K562 (cell line): ENCODE results near the gene AIFM3. TPM values are rescaled to one million over a fixed set of nuclear protein-coding genes. Genes with fewer than 3 reads are reported as not detected.

Experiments
- ARID1B ChIP-seq: fragments of 450-650 bp; IDR thresholded peaks from 2 replicates; pipeline ENCODE4 v1.6.1; 2016; ENCODE audit warnings: antibody characterized with exemption, mild to moderate bottlenecking, inconsistent platforms
- CC2D1A ChIP-seq: fragments of 450-650 bp; IDR thresholded peaks from 2 replicates; pipeline ENCODE4 v1.6.1; 2017; ENCODE audit warnings: mild to moderate bottlenecking
- ID3 ChIP-seq, 2 experiments: fragments of 250-450 bp in 1 of 2; fragments of 450-650 bp in 1 of 2; sonication (Bioruptor Pico) in 1 of 2; IDR thresholded peaks; 2 replicates each; pipeline versions ENCODE4 v1.6.1 to v1.8.0; 2016 to 2021; ENCODE audit warnings: mild to moderate bottlenecking in 2 of 2, moderate library complexity in 2 of 2, missing compliant biosample characterization in 1 of 2, missing genetic modification characterization in 1 of 2
- LARP7 ChIP-seq: fragments of 450-650 bp; IDR thresholded peaks from 2 replicates; pipeline ENCODE4 v1.6.1; 2016
- REST ChIP-seq, 2 experiments: fragments of 450-650 bp; formaldehyde crosslinking in 1 of 2; IDR thresholded peaks; 2 replicates each; pipeline versions ENCODE4 v1.4.0 to v1.6.1; 2014 to 2020; ENCODE audit warnings: mild to moderate bottlenecking in 2 of 2, borderline replicate concordance in 1 of 2, low read depth in 1 of 2
- ZC3H4 ChIP-seq: sonication (generic); formaldehyde crosslinking; IDR thresholded peaks from 2 replicates; pipeline ENCODE4 v1.9.0; 2021; ENCODE audit warnings: missing genetic modification reagents, borderline replicate concordance
- polyA plus RNA-seq, 8 experiments: library from polyadenylated mRNA; depleted of rRNA in 4 of 8; stranded (reverse) in 5 of 8; unstranded in 3 of 8; fragments of >200 nt; fragmentation: Nextera tagmentation in 2 of 8; fragmentation: Illumina TruSeq in 1 of 8; extraction: Ambion mirVana in 2 of 8; extraction: Trizol in 1 of 8; gene quantifications; 2 replicates each; pipeline versions ENCODE4 v1.2.1 to v1.2.3, GENCODE V29; 2011 to 2014; ENCODE audit warnings: inconsistent platforms in 1 of 8, missing spikeins in 1 of 8
- total RNA-seq, 7 experiments: library from RNA; depleted of rRNA in 6 of 7; stranded (reverse); fragments of >200 nt in 6 of 7; fragmentation: Illumina TruSeq in 2 of 7; extraction: Trizol in 2 of 7; gene quantifications; 2 replicates each; pipeline versions ENCODE4 v1.2.1 to v1.2.3, GENCODE V29; 2011 to 2021; ENCODE audit warnings: low replicate concordance in 1 of 7
- TF ChIP-seq, protein P1 (sequence below): fragments of 200-600 bp; sonication (generic); IDR thresholded peaks from one replicate; pipeline ENCODE4 v1.6.1; 2012; ENCODE audit warnings: mild to moderate bottlenecking, low read depth, low read length, inconsistent platforms

AIFM3 gene
- total and polyA plus RNA-seq, 9 of the 15 experiments (the other 6 are each of a cell fraction or from before 2014, with no cell fraction given) = 0.03 to 0.20 (median 0.07) TPM; not detected in 1

DNA sequence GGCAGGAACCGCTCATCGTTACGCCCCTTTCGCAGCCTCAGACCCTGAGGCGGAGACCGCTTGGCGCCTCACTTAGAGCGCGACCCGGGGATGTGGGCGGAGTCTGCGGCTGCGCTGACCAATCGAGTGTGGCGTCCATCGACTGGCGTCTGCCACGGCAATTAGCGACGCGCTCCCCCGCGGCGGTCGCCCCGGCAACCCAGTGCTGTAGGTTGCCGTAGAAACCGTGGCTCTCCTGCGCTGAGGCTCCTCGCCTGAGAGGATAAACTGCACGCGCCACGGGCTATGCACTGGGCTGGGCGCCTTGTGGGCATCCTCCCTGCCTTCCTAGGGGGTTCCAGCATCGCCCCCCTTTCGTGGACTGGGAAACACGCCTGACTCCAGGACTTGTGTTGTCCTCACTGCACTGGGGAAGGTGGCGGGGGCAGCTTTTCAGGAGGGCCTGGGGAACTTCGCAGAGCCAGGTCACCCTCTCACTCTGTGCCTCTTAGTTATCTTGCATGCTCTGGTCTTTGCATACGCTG lies 47.2 kb downstream of the AIFM3 start (continued):
- TF ChIP-seq REST (IDR thresholded peaks at IDR 0.05; ENCODE audit: borderline replicate concordance) (no peak), REST (CRISPR knock-in tag; IDR thresholded peaks at IDR 0.05; ENCODE audit: low read depth) (peak; percentile 89), ID3 (CRISPR knock-in tag; IDR thresholded peaks at IDR 0.05) (no peak), ID3 (tag; IDR thresholded peaks at IDR 0.05) (peak; percentile 95; the same call in 1 of the 2 replicates), ZC3H4 (no peak), CC2D1A (no peak), LARP7 (no peak), ARID1B (no peak)
- TF ChIP-seq, protein P1, sequence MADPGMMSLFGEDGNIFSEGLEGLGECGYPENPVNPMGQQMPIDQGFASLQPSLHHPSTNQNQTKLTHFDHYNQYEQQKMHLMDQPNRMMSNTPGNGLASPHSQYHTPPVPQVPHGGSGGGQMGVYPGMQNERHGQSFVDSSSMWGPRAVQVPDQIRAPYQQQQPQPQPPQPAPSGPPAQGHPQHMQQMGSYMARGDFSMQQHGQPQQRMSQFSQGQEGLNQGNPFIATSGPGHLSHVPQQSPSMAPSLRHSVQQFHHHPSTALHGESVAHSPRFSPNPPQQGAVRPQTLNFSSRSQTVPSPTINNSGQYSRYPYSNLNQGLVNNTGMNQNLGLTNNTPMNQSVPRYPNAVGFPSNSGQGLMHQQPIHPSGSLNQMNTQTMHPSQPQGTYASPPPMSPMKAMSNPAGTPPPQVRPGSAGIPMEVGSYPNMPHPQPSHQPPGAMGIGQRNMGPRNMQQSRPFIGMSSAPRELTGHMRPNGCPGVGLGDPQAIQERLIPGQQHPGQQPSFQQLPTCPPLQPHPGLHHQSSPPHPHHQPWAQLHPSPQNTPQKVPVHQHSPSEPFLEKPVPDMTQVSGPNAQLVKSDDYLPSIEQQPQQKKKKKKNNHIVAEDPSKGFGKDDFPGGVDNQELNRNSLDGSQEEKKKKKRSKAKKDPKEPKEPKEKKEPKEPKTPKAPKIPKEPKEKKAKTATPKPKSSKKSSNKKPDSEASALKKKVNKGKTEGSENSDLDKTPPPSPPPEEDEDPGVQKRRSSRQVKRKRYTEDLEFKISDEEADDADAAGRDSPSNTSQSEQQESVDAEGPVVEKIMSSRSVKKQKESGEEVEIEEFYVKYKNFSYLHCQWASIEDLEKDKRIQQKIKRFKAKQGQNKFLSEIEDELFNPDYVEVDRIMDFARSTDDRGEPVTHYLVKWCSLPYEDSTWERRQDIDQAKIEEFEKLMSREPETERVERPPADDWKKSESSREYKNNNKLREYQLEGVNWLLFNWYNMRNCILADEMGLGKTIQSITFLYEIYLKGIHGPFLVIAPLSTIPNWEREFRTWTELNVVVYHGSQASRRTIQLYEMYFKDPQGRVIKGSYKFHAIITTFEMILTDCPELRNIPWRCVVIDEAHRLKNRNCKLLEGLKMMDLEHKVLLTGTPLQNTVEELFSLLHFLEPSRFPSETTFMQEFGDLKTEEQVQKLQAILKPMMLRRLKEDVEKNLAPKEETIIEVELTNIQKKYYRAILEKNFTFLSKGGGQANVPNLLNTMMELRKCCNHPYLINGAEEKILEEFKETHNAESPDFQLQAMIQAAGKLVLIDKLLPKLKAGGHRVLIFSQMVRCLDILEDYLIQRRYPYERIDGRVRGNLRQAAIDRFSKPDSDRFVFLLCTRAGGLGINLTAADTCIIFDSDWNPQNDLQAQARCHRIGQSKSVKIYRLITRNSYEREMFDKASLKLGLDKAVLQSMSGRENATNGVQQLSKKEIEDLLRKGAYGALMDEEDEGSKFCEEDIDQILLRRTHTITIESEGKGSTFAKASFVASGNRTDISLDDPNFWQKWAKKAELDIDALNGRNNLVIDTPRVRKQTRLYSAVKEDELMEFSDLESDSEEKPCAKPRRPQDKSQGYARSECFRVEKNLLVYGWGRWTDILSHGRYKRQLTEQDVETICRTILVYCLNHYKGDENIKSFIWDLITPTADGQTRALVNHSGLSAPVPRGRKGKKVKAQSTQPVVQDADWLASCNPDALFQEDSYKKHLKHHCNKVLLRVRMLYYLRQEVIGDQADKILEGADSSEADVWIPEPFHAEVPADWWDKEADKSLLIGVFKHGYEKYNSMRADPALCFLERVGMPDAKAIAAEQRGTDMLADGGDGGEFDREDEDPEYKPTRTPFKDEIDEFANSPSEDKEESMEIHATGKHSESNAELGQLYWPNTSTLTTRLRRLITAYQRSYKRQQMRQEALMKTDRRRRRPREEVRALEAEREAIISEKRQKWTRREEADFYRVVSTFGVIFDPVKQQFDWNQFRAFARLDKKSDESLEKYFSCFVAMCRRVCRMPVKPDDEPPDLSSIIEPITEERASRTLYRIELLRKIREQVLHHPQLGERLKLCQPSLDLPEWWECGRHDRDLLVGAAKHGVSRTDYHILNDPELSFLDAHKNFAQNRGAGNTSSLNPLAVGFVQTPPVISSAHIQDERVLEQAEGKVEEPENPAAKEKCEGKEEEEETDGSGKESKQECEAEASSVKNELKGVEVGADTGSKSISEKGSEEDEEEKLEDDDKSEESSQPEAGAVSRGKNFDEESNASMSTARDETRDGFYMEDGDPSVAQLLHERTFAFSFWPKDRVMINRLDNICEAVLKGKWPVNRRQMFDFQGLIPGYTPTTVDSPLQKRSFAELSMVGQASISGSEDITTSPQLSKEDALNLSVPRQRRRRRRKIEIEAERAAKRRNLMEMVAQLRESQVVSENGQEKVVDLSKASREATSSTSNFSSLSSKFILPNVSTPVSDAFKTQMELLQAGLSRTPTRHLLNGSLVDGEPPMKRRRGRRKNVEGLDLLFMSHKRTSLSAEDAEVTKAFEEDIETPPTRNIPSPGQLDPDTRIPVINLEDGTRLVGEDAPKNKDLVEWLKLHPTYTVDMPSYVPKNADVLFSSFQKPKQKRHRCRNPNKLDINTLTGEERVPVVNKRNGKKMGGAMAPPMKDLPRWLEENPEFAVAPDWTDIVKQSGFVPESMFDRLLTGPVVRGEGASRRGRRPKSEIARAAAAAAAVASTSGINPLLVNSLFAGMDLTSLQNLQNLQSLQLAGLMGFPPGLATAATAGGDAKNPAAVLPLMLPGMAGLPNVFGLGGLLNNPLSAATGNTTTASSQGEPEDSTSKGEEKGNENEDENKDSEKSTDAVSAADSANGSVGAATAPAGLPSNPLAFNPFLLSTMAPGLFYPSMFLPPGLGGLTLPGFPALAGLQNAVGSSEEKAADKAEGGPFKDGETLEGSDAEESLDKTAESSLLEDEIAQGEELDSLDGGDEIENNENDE = no peak
